Stimulated activated CD8-positive, alpha-beta memory T cell treated with anti-CD3 and anti-CD28 coated beads, Interleukin-15, amount 100 ng/mL, for 1 hour (primary cell): ENCODE results near the gene GSTT4.
"Not testable (repeated sequence)": the region's sequence is repeated elsewhere in the genome, so short reads cannot be mapped to it uniquely, and the experiment has no call there.

Experiments
- DNase-seq: peaks from one replicate; pipeline ENCODE4 v3.0.0-alpha.2; 2020; ENCODE audit warnings: low read depth

Gene GSTT4

GRCh38 chr22:24024354-24024753, 19.1 kb upstream of the GSTT4 start:
- no peak for DNase-seq

GRCh38 chr22:24023204-24023789, 18.0 kb upstream of the GSTT4 start:
- DNase-seq = no peak

GRCh38 chr22:24021304-24021703, 16.1 kb upstream of the GSTT4 start:
- DNase-seq = no peak

GRCh38 chr22:24016156-24016555, 10.9 kb upstream of the GSTT4 start:
- no peak for DNase-seq

GRCh38 chr22:24011735-24012068, 6.4 kb upstream of the GSTT4 start:
- no peak for DNase-seq

- DNase-seq = no peak
These were observed 4.8 kb upstream of the GSTT4 start for GRCh38 chr22:24010018-24010391.

GRCh38 chr22:24009227-24010017, 4.2 kb upstream of the GSTT4 start:
- DNase-seq = no peak

- DNase-seq = no peak
These were observed 3.4 kb upstream of the GSTT4 start for GRCh38 chr22:24008381-24009226.

GRCh38 chr22:24008022-24008283, 2.7 kb upstream of the GSTT4 start:
- DNase-seq = no peak

- DNase-seq = no peak
These were observed 2.2 kb upstream of the GSTT4 start for GRCh38 chr22:24007253-24008021.

GRCh38 chr22:24006914-24007214, 1.6 kb upstream of the GSTT4 start:
- DNase-seq = no peak

GRCh38 chr22:24006207-24006913, 1.1 kb upstream of the GSTT4 start:
- DNase-seq = no peak

GRCh38 chr22:24003887-24004286, 1.4 kb downstream of the GSTT4 start:
- no peak for DNase-seq

GRCh38 chr22:24002851-24003250, 2.4 kb downstream of the GSTT4 start:
- no peak for DNase-seq

GRCh38 chr22:24002272-24002671, 3.0 kb downstream of the GSTT4 start:
- no peak for DNase-seq

GRCh38 chr22:24001314-24001713, 3.9 kb downstream of the GSTT4 start:
- no peak for DNase-seq

- DNase-seq = not testable (repeated sequence)
These were observed 5.5 kb downstream of the GSTT4 start for GRCh38 chr22:23999779-24000178.

- DNase-seq = no peak
These were observed 8.2 kb downstream of the GSTT4 start for GRCh38 chr22:23997092-23997491.

- not testable (repeated sequence) for DNase-seq
These were observed 11.6 kb downstream of the GSTT4 start for GRCh38 chr22:23993581-23994177.

- DNase-seq = not testable (repeated sequence)
These were observed 12.2 kb downstream of the GSTT4 start for GRCh38 chr22:23993080-23993479.

GRCh38 chr22:23989583-23990244, 15.5 kb downstream of the GSTT4 start:
- DNase-seq = not testable (repeated sequence)
